ENCODE measurements around the gene PWWP2B.
"Not testable (repeated sequence)": the region's sequence is repeated elsewhere in the genome, so short reads cannot be mapped to it uniquely, and the experiment has no call there.

The PWWP2B gene

GRCh38 chr10:132369636-132370185 is 27.3 kb upstream of the PWWP2B start:
- Histone ChIP-seq H3K9me3 (ENCODE audit: control insufficient read depth, insufficient read depth, low read length) (no peaks in the 10 kb centered on the region), H3K4me1 (ENCODE audit: insufficient read depth, low read length) (no peaks in the 10 kb centered on the region), H3K36me3 (ENCODE audit: insufficient read depth, low read length) (no peaks in the 10 kb centered on the region), H3K9ac (ENCODE audit: low read depth, low read length) (no peak overlapping the region)

DNA sequence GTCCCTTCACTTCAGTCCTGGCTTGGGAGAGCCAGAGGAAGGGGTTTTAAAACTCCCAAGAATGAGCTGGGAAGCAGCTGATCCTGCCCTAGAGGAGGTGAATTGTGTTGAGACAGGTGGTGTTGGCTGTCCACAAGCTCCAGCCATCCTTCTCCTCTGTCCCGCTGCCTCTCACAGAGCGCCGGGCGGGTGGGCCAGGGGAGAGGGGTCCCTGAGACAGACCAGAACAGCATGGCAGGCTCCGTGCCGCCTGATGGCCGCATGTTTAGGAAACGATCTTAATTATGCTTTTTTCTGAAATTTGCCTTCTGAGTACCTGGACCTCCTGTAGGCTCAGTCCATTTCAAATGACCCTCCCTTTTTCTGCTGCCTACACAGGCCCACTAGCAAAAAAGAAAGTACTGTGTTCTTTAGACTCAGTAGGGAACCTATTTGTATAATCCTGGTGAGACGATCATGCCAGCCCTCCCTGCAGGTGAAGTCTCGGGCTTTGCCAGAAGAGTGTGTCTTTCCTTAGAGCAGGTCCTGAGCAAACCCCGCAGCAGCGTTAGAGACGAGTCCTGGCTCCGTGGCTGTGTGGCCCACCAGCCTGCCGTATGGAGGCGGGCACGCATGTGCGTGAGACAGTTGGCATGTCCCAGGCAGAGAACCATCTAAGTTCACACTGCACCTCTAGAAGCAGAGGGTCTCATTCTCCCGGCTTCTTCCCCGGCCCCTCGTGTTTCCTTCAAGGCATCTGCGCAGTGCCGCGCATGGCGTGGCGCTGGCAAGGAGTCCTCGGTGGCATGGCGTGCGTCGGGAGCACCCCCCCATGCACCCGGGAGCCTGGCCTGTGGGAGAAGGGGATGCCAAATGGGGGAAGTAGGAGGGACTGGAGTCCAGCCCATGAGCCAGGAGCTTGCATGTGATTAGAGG is 26.3 kb upstream of the PWWP2B start:
- H3K9me3 ChIP-seq (ENCODE audit: control insufficient read depth, insufficient read depth, low read length): no peaks in the 10 kb centered on the region
- 0 out of 2 replicates have a peak, but pooled peaks cover 6% of the 10 kb centered on the region for H3K4me1 ChIP-seq (ENCODE audit: insufficient read depth, low read length)

DNA sequence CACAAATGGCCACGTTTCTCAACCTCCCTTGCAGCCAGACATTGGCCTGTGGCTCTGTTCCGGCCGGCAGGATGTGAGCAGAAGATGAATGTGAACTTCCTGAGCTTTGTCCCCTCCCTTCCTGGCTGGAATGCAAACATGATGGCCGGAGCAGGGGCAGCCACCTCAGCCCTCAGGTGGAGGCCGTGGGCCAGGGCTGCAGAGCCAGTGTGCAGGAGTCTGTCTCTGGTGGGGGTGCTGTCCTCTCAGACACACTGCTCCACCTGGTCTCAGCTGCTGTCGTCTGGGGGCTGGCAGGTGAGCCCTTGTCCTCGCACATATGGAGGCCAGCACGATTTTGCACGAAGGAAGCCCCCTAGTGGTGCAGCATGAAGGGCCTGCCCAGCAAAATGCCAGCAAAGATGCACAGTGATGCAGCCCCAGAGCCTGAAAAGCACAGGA is 25.3 kb upstream of the PWWP2B start:
- H3K9ac ChIP-seq (ENCODE audit: low read depth, low read length): no peak overlapping the region
- no peaks in the 10 kb centered on the region for H3K36me3 ChIP-seq (ENCODE audit: insufficient read depth, low read length)
- 0 out of 2 replicates have a peak, but pooled peaks cover 6% of the 10 kb centered on the region for H3K4me1 ChIP-seq (ENCODE audit: insufficient read depth, low read length)
- H3K9me3 ChIP-seq (ENCODE audit: control insufficient read depth, insufficient read depth, low read length): no peaks in the 10 kb centered on the region

More for the DNA sequence above, 26.3 kb upstream of the PWWP2B start:
- Histone ChIP-seq H3K36me3 (ENCODE audit: insufficient read depth, low read length) (no peaks in the 10 kb centered on the region), H3K9ac (ENCODE audit: low read depth, low read length) (no peak overlapping the region)

DNA sequence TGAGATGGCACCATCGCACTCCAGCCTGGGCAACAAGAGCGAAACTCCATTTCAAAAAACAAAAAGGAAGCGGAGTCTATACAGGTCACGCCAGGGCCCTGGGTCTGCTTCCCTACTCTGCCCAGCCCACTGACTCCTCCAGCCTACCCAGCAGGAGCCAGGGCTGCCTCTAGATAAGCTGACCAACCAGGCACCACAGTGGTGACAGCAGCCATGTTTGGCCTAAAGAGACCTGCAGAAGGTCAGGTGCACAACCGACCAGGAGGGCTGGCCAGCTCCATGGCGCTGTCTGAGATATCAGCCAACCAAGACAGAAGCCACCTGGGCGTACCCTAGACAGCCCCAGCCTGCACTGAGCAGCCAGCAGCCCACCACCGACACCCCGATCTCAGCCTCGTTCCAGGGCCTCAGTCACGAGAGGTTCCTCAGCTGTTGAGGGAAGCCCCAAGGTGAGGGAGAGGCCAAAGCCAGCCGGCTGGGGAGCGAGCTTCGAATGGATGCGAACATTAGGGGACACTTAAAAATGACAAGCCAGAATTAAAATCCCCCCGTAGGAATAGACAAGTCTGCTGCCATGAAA is 24.4 kb upstream of the PWWP2B start:
- Histone ChIP-seq H3K36me3 (ENCODE audit: insufficient read depth, low read length) (no peaks in the 10 kb centered on the region), H3K9ac (ENCODE audit: low read depth, low read length) (no peak overlapping the region), H3K4me1 (ENCODE audit: insufficient read depth, low read length) (0 out of 2 replicates have a peak, but pooled peaks cover 6% of the 10 kb centered on the region), H3K9me3 (ENCODE audit: control insufficient read depth, insufficient read depth, low read length) (no peaks in the 10 kb centered on the region)

DNA sequence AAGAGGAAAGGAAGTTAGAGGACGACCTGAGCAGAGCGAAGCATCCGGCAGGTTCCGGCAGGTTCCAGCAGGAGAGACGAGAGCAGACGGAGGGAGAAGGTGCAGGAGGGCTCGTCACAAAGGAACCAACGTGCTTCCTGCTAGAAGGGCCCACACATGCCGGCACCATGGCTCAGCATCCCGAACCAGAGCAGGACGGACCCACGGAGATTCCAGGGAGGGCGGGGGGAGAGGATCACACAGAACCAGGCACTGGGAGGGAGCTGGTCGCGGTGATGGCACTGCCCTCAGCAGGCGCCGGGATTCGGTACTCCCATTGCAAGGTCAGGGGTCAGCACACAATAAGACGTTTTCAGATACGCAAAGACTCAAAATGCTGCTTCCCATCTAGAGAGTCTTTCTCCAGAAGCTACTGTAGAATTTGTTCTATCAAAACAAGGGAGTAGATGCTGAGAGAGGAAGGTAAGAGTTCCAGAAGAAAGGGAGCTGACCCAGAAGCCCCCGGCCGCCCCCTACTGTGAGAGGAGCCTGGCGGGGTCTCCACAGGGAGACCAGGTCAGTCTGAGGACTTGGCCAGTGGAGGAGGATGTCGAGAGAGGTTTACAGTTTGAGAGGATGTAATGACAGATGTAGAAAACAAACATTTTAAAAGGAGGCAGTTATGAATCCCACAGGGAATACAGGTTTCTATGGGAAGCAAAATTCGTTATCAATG is 23.6 kb upstream of the PWWP2B start:
- Histone ChIP-seq H3K9ac (ENCODE audit: low read depth, low read length) (no peak overlapping the region), H3K36me3 (ENCODE audit: insufficient read depth, low read length) (no peaks in the 10 kb centered on the region), H3K9me3 (ENCODE audit: control insufficient read depth, insufficient read depth, low read length) (no peaks in the 10 kb centered on the region), H3K4me1 (ENCODE audit: insufficient read depth, low read length) (0 out of 2 replicates have a peak, but pooled peaks cover 6% of the 10 kb centered on the region)

DNA sequence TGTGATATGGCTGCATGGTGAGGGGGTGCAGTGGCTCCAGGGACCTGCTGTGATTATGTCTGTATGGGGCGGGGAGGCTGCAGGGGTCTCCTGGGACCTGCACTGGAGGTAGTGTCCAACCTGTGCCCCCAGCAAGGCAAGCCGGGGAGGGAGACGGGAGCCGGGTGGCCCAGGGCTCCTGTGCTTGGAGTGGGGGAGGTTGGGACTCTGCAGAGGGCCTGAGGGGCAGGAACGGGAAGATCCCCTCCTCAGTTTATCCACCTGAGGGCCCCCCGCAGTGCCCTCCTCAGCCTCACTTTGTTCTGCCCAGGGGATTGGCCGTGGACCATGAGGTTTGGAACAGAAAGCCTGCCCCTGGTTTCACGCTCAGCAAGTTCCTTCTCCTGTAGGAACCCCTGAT is 22.8 kb upstream of the PWWP2B start:
- Histone ChIP-seq H3K36me3 (ENCODE audit: insufficient read depth, low read length) (no peaks in the 10 kb centered on the region), H3K4me1 (ENCODE audit: insufficient read depth, low read length) (0 out of 2 replicates have a peak, but pooled peaks cover 6% of the 10 kb centered on the region), H3K9me3 (ENCODE audit: control insufficient read depth, insufficient read depth, low read length) (no peaks in the 10 kb centered on the region), H3K9ac (ENCODE audit: low read depth, low read length) (no peak overlapping the region)

GRCh38 chr10:132374612-132375011 is 22.4 kb upstream of the PWWP2B start:
- no peaks in the 10 kb centered on the region for H3K9me3 ChIP-seq (ENCODE audit: control insufficient read depth, insufficient read depth, low read length)
- no peak overlapping the region for H3K9ac ChIP-seq (ENCODE audit: low read depth, low read length)
- H3K36me3 ChIP-seq (ENCODE audit: insufficient read depth, low read length): no peaks in the 10 kb centered on the region
- 0 out of 2 replicates have a peak, but pooled peaks cover 6% of the 10 kb centered on the region for H3K4me1 ChIP-seq (ENCODE audit: insufficient read depth, low read length)

GRCh38 chr10:132375116-132375794 is 21.7 kb upstream of the PWWP2B start:
- Histone ChIP-seq H3K9ac (ENCODE audit: low read depth, low read length) (no peak overlapping the region), H3K9me3 (ENCODE audit: control insufficient read depth, insufficient read depth, low read length) (no peaks in the 10 kb centered on the region), H3K36me3 (ENCODE audit: insufficient read depth, low read length) (no peaks in the 10 kb centered on the region), H3K4me1 (ENCODE audit: insufficient read depth, low read length) (0 out of 2 replicates have a peak, but pooled peaks cover 6% of the 10 kb centered on the region)

DNA sequence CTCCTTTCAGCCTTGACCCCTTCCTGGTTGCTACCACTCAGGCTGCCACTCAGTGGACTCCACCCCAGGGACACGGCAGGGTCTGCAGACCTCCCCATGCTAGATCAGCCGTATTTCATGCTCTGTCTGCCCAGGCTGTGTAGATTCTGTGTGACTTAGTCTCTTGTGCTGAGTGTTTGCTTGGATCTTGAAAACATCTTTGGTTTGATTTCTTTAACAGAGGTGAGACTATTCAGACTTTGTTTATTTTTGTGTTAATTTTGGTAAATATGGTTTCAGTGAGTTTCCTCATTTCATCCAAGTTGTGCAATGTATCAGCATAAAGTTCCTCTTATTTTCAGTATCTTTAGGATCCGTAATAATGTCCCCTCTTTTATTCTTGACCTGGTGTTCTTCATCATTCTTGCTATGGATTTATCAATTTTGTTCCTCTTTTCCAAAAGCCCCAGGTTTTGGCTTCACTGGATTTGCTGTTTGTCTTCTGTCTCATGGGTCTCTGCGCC is 21.2 kb upstream of the PWWP2B start:
- H3K9ac ChIP-seq (ENCODE audit: low read depth, low read length): no peak overlapping the region

DNA sequence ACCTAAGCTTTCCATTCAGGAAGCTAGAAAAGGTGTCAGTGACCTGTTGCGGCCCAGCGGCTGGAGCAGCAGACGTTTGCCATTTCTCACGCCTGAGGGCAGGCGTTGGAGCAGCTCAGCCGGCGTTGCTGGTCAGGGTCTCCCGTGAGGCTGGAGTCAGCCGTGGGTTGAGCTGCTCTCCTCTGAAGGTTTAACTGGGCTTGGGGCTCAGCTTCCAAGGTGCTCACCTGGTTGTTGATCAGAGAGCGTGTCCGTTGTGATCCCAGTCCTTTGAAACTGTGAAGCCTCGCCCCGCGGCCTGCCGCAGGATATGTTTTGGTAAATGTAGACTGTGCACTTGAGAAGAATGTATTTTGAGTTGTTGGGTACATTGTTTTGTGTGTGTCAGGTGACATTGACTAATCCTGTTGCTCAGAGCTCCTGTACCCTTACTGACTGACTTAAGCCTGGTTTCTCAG is 20.6 kb upstream of the PWWP2B start:
- Histone ChIP-seq H3K36me3 (ENCODE audit: insufficient read depth, low read length) (no peaks in the 10 kb centered on the region), H3K4me1 (ENCODE audit: insufficient read depth, low read length) (0 out of 2 replicates have a peak, but pooled peaks cover 6% of the 10 kb centered on the region), H3K9ac (ENCODE audit: low read depth, low read length) (no peak overlapping the region)

More for the DNA sequence above, 21.2 kb upstream of the PWWP2B start:
- no peaks in the 10 kb centered on the region for H3K36me3 ChIP-seq (ENCODE audit: insufficient read depth, low read length)
- H3K9me3 ChIP-seq (ENCODE audit: control insufficient read depth, insufficient read depth, low read length): no peaks in the 10 kb centered on the region
- H3K4me1 ChIP-seq (ENCODE audit: insufficient read depth, low read length): 0 out of 2 replicates have a peak, but pooled peaks cover 6% of the 10 kb centered on the region

GRCh38 chr10:132377326-132377725 is 19.7 kb upstream of the PWWP2B start:
- Histone ChIP-seq H3K36me3 (ENCODE audit: insufficient read depth, low read length) (no peaks in the 10 kb centered on the region), H3K4me1 (ENCODE audit: insufficient read depth, low read length) (0 out of 2 replicates have a peak, but pooled peaks cover 6% of the 10 kb centered on the region), H3K9me3 (ENCODE audit: control insufficient read depth, insufficient read depth, low read length) (no peaks in the 10 kb centered on the region), H3K9ac (ENCODE audit: low read depth, low read length) (no peak overlapping the region)

More for the DNA sequence above, 20.6 kb upstream of the PWWP2B start:
- no peaks in the 10 kb centered on the region for H3K9me3 ChIP-seq (ENCODE audit: control insufficient read depth, insufficient read depth, low read length)

- H3K36me3 ChIP-seq (ENCODE audit: insufficient read depth, low read length); H3K9ac ChIP-seq (ENCODE audit: low read depth, low read length); H3K9me3 ChIP-seq (ENCODE audit: control insufficient read depth, insufficient read depth, low read length); H3K4me1 ChIP-seq (ENCODE audit: insufficient read depth, low read length): not testable (repeated sequence)
Observed at GRCh38 chr10:132379026-132379425, 18.0 kb upstream of the PWWP2B start.

GRCh38 chr10:132380986-132381385 is 16.0 kb upstream of the PWWP2B start:
- H3K9ac ChIP-seq (ENCODE audit: low read depth, low read length); H3K4me1 ChIP-seq (ENCODE audit: insufficient read depth, low read length); H3K36me3 ChIP-seq (ENCODE audit: insufficient read depth, low read length); H3K9me3 ChIP-seq (ENCODE audit: control insufficient read depth, insufficient read depth, low read length): not testable (repeated sequence)
